ENCODE results near the gene SNRK. TPM values are rescaled to one million over a fixed set of nuclear protein-coding genes. Genes with fewer than 3 reads are reported as not detected.

Gene SNRK
- total and polyA plus RNA-seq, 2 experiments from 2014 or later: 5.5 to 18.8 TPM

GRCh38 chr3:43247561-43248184 lies 38.7 kb upstream of the SNRK start:
- Histone ChIP-seq H3K4me2 (no peak overlapping the region), H3K36me3 (ENCODE audit: insufficient read depth) (no peaks in the 10 kb centered on the region), H3F3A (replicated peaks; ENCODE audit: low read depth) (no peaks in the 10 kb centered on the region), H3K4me1 (ENCODE audit: insufficient read depth) (no peaks in the 10 kb centered on the region; the same call in 1 of the 2 replicates), H4K20me1 (replicated peaks; ENCODE audit: insufficient read depth) (no peaks in the 10 kb centered on the region), H3K9me2 (ENCODE audit: insufficient read depth) (peaks cover 12% of the 10 kb centered on the region), H3K27ac (ENCODE audit: low read depth) (no peak overlapping the region), H2AFZ (peak overlapping the region; percentile 18; the same call in 1 of the 2 replicates), H3K4me3 (no peak overlapping the region), H3K79me2 (replicated peaks; ENCODE audit: insufficient read depth) (no peaks in the 10 kb centered on the region), H3K27me3 (ENCODE audit: insufficient read depth) (no peaks in the 10 kb centered on the region)
- Mint-ChIP-seq H3K36me3 (ENCODE audit: low read depth) (no peaks in the 10 kb centered on the region), H3K4me3 (no peak overlapping the region), H3K4me1 (peaks cover 22% of the 10 kb centered on the region), H3K27me3 (ENCODE audit: insufficient read depth, low read depth, poor library complexity) (peaks cover 4% of the 10 kb centered on the region), H3K27ac (no peak overlapping the region), H3K9me3 (peaks cover 10% of the 10 kb centered on the region; the same call in 2 of the 3 replicates)
- DNase-seq (ENCODE audit: low spot score) (no peak), ATAC-seq (no peak)
- TF ChIP-seq CTCF (conservative IDR thresholded peaks at IDR 0.05; ENCODE audit: low read depth in 2 of 2) (no peak), POLR2AphosphoS5 (IDR thresholded peaks at IDR 0.05; ENCODE audit: low read depth) (no peak), NANOG (IDR thresholded peaks at IDR 0.05; ENCODE audit: borderline replicate concordance) (no peak), ZNF114 (CRISPR knock-in tag; IDR thresholded peaks at IDR 0.05) (no peak), ETS1 (IDR thresholded peaks at IDR 0.05) (no peak), REST (IDR thresholded peaks at IDR 0.05; ENCODE audit: unreplicated experiment) (no peak), ZNF331 (CRISPR knock-in tag; IDR thresholded peaks at IDR 0.05; ENCODE audit: low read depth) (no peak), CREB1 (CRISPR knock-in tag; IDR thresholded peaks at IDR 0.05; ENCODE audit: low read depth) (no peak), STAT1 (IDR thresholded peaks at IDR 0.05; ENCODE audit: unreplicated experiment) (no peak), EZH2phosphoT487 (IDR thresholded peaks at IDR 0.05; ENCODE audit: unreplicated experiment) (no peak), EZH2 (IDR thresholded peaks at IDR 0.05; ENCODE audit: low read depth, unreplicated experiment) (no peak), ZNF462 (CRISPR knock-in tag; IDR thresholded peaks at IDR 0.05) (no peak)

Measured in GM23338 (cell line).